Stomach (tissue), 9 donors: Measurements from ENCODE around the gene MRPL1. TPM values are rescaled to one million over a fixed set of nuclear protein-coding genes. Genes with fewer than 3 reads are reported as not detected.

ENCODE experiments used
- DNase-seq, 2 donors: peaks; one replicate each; pipeline versions ENCODE4 v3.0.0 to v3.0.0-alpha.2; 2013 to 2019
- H3K27ac ChIP-seq, 5 donors: fragments of 200-600 bp in 4 of 5; sonication (generic) in 4 of 5; one replicate each; pipeline ENCODE4 v1.5.1; 2013 to 2019; ENCODE audit warnings: mild to moderate bottlenecking in 1 of 5, moderate library complexity in 1 of 5
- H3K27me3 ChIP-seq, 3 donors: fragments of 200-600 bp; sonication (generic); one replicate each; pipeline ENCODE4 v1.5.1; 2017 to 2019; ENCODE audit warnings: mixed run types in 1 of 3
- H3K36me3 ChIP-seq, 4 donors: fragments of 200-600 bp; sonication (generic); 1 replicate in 3 of 4; 2 replicates in 1 of 4; pipeline ENCODE4 v1.5.1; 2016 to 2019
- H3K4me1 ChIP-seq, 4 donors: fragments of 200-600 bp; sonication (generic); one replicate each; pipeline ENCODE4 v1.5.1; 2016 to 2019
- H3K4me3 ChIP-seq, 4 donors: fragments of 200-600 bp; sonication (generic) in 3 of 4; one replicate each; pipeline ENCODE4 v1.5.1; 2016 to 2019; ENCODE audit warnings: mild to moderate bottlenecking in 1 of 4
- H3K9me3 ChIP-seq, 4 donors: fragments of 200-600 bp; sonication (generic); one replicate each; pipeline ENCODE4 v1.5.1; 2016 to 2019
- CTCF ChIP-seq, 7 experiments: fragments of 450-650 bp in 4 of 7; fragments of 200-600 bp in 3 of 7; sonication (generic) in 3 of 7; IDR thresholded peaks; one replicate each; pipeline ENCODE4 v1.5.1; 2016 to 2019; ENCODE audit warnings: antibody characterized with exemption in 7 of 7, control low read depth in 2 of 7, mild to moderate bottlenecking in 1 of 7
- EP300 ChIP-seq: sonication (generic); formaldehyde crosslinking; IDR thresholded peaks from one replicate; pipeline ENCODE4 v1.6.1; 2017; ENCODE audit warnings: antibody characterized with exemption
- POLR2A ChIP-seq, 4 donors: fragments of 450-650 bp; IDR thresholded peaks; one replicate each; pipeline ENCODE4 v1.6.1; 2016; ENCODE audit warnings: antibody characterized with exemption in 4 of 4, control low read depth in 2 of 4, mild to moderate bottlenecking in 1 of 4, moderate library complexity in 1 of 4
- POLR2AphosphoS5 ChIP-seq, 3 donors: sonication (generic); formaldehyde crosslinking; IDR thresholded peaks; one replicate each; pipeline ENCODE4 v1.6.1; 2016; ENCODE audit warnings: antibody characterized with exemption in 3 of 3
- WGBS, 5 donors: extraction: QIAGEN DNeasy Blood & Tissue Kit in 3 of 5; methylation state at CpG; one replicate each; pipeline versions ENCODE4 v1.1.5 to v1.1.7; 2013 to 2018; 5-methylcytosine and 5-hydroxymethylcytosine counted together
- intact Hi-C: fragments of 100-400 bp; cut with DNase I; formaldehyde crosslinking; loops from one replicate; pipeline ENCODE4 v1.15.1; 2023; ENCODE audit warnings: low total_unique reads
- polyA plus RNA-seq, 3 donors: library from polyadenylated mRNA; stranded (reverse); fragments of 200-250 nt; gene quantifications; one replicate each; pipeline ENCODE4 v1.2.3, GENCODE V29; 2013
- total RNA-seq, 5 donors: library from RNA; depleted of rRNA; stranded (reverse); fragments of >200 nt; gene quantifications; one replicate each; pipeline versions ENCODE4 v1.1.0 to v1.2.3, GENCODE V29; 2014 to 2016
- donor health status: healthy with polysubstance abuse.
- donor health status: Bipolar disorder and iron deficiency.
- donor health status: healthy.

MRPL1 gene
- total and polyA plus RNA-seq, 8 donors = 1.8 to 133 (median 36.9) TPM

- DNase-seq = no peak
Observed at GRCh38 chr4:77845929-77846328, 16.7 kb upstream of the MRPL1 start.

GRCh38 chr4:77848508-77848907, 14.1 kb upstream of the MRPL1 start:
- H3K4me3 ChIP-seq = no peak overlapping the region
- TF ChIP-seq EP300 (no peak), POLR2AphosphoS5 (IDR thresholded peaks at IDR 0.05) (no peak), CTCF (IDR thresholded peaks at IDR 0.05) (no peak), POLR2A (IDR thresholded peaks at IDR 0.05) (no peak)
- no peaks in the 10 kb centered on the region for H3K36me3 ChIP-seq
- 92 to 97% (median 94%) methylated on average over 6 of the region's 6 CpGs for WGBS, 5 donors
- H3K27ac ChIP-seq = no peak overlapping the region
- no peaks in the 10 kb centered on the region for H3K9me3 ChIP-seq
- no peaks in the 10 kb centered on the region for H3K4me1 ChIP-seq
- intact Hi-C loops = no loop called here
- no peaks in the 10 kb centered on the region for H3K27me3 ChIP-seq
- no peak for DNase-seq

More at GRCh38 chr4:77845929-77846328, 16.7 kb upstream of the MRPL1 start:
- Histone ChIP-seq H3K27ac (no peak overlapping the region), H3K4me3 (no peak overlapping the region), H3K4me1 (no peaks in the 10 kb centered on the region), H3K9me3 (no peaks in the 10 kb centered on the region), H3K36me3 (no peaks in the 10 kb centered on the region), H3K27me3 (no peaks in the 10 kb centered on the region)
- intact Hi-C loops = no loop called here
- TF ChIP-seq POLR2AphosphoS5 (IDR thresholded peaks at IDR 0.05) = no peak
- TF ChIP-seq EP300 = no peak
- no peak for TF ChIP-seq POLR2A (IDR thresholded peaks at IDR 0.05)
- no peak for TF ChIP-seq CTCF (IDR thresholded peaks at IDR 0.05)
- WGBS, 5 donors = 80 to 92% (median 85%) methylated on average over 3 of the region's 3 CpGs

- 89 to 94% (median 90%) methylated on average over 12 of the region's 12 CpGs for WGBS, 5 donors
- TF ChIP-seq EP300 (no peak), CTCF (IDR thresholded peaks at IDR 0.05) (no peak), POLR2A (IDR thresholded peaks at IDR 0.05) (no peak), POLR2AphosphoS5 (IDR thresholded peaks at IDR 0.05) (no peak)
- no peak overlapping the region for H3K27ac ChIP-seq
- H3K9me3 ChIP-seq = no peaks in the 10 kb centered on the region
- H3K36me3 ChIP-seq = no peaks in the 10 kb centered on the region
- no peaks in the 10 kb centered on the region for H3K4me1 ChIP-seq
- H3K27me3 ChIP-seq = no peaks in the 10 kb centered on the region
- intact Hi-C loops = no loop called here
- no peak overlapping the region for H3K4me3 ChIP-seq
- no peak for DNase-seq
Observed at GRCh38 chr4:77849278-77849965, 13.2 kb upstream of the MRPL1 start.

- TF ChIP-seq CTCF (IDR thresholded peaks at IDR 0.05) (no peak), EP300 (no peak), POLR2A (IDR thresholded peaks at IDR 0.05) (no peak), POLR2AphosphoS5 (IDR thresholded peaks at IDR 0.05) (no peak)
- Histone ChIP-seq H3K4me3 (no peak overlapping the region), H3K27me3 (no peaks in the 10 kb centered on the region), H3K4me1 (no peaks in the 10 kb centered on the region), H3K36me3 (no peaks in the 10 kb centered on the region), H3K9me3 (no peaks in the 10 kb centered on the region), H3K27ac (peak overlapping the region; percentile 19 to 76 (median 54))
- DNase-seq = peak in 1 of 2 donors; percentile 64
- intact Hi-C loops = no loop called here
- WGBS, 5 donors = 61 to 77% (median 63%) methylated on average over 7 of the region's 7 CpGs
Observed at GRCh38 chr4:77852892-77853495, 9.6 kb upstream of the MRPL1 start.
